ENCODE data around the gene TMEM255B. TPM values are rescaled to one million over a fixed set of nuclear protein-coding genes. Genes with fewer than 3 reads are reported as not detected.

TMEM255B gene
- total and polyA plus RNA-seq, 2 of the 4 experiments (the other 2 are of a cell fraction): 0.36 to 0.94 TPM

- ChIA-PET POLR2A (ENCODE audit: unreplicated experiment) (interaction anchor here (0.6 kb wide), 1 partner anchor 16 kb away, joined by 3 read pairs; no protein-coding TSS in a partner anchor), CTCF (no interaction called here)
- Histone ChIP-seq H3K27me3 (ENCODE audit: control insufficient read depth, insufficient read depth, low read length) (no peaks in the 10 kb centered on the region), H3K9me3 (ENCODE audit: control insufficient read depth, insufficient read depth, low read length) (no peaks in the 10 kb centered on the region), H3K23ac (ENCODE audit: low read depth, low read length) (peak overlapping the region; percentile 5; the same call in 1 of the 2 replicates), H2BK5ac (ENCODE audit: low read depth, low read length, poor library complexity, severe bottlenecking) (peak overlapping the region; percentile 42), H4K20me1 (ENCODE audit: insufficient read depth, low read length) (peaks cover 97% of the 10 kb centered on the region), H2AK5ac (ENCODE audit: low read depth, low read length) (no peak overlapping the region), H3K4me1 (ENCODE audit: control insufficient read depth, insufficient read depth, low read length) (peaks cover 44% of the 10 kb centered on the region), H3K79me1 (ENCODE audit: low read depth in 1 of 2, low read length in 2 of 2) (peaks cover 36 to 98% of the 10 kb centered on the region in 2 experiments; a peak in 3 of 4 replicates), H2BK20ac (ENCODE audit: low read depth, low read length) (no peak overlapping the region), H2AK9ac (replicated peaks; ENCODE audit: low read depth, low read length, poor library complexity) (no peak overlapping the region), H3K56ac (ENCODE audit: extremely low read depth, insufficient read depth, low read length) (no peak overlapping the region), H3K9ac (ENCODE audit: low read depth, low read length) (no peak overlapping the region), H4K91ac (ENCODE audit: insufficient read depth, low read depth, low read length) (no peak overlapping the region), H3K14ac (replicated peaks; ENCODE audit: low read depth, low read length) (0 out of 2 replicates have a peak overlapping the region, but pooled peaks have one; percentile 53), H3K4me3 (ENCODE audit: insufficient read depth, low read depth, low read length) (no peak overlapping the region), H3K4me2 (ENCODE audit: low read depth, low read length) (no peak overlapping the region), H3K36me3 (ENCODE audit: control insufficient read depth, insufficient read depth, low read length) (peaks cover 40% of the 10 kb centered on the region), H4K8ac (ENCODE audit: low read depth in 2 of 2, low read length in 2 of 2) (0 out of 4 replicates have a peak overlapping the region, but pooled peaks of 1 of the 2 experiments have one; percentile 37), H2BK120ac (ENCODE audit: low read depth, low read length) (no peak overlapping the region), H3K27ac (ENCODE audit: insufficient read depth, low read length) (no peak overlapping the region; the same call in 1 of the 2 replicates), H3K4ac (ENCODE audit: low read depth, low read length) (peak overlapping the region; percentile 6; the same call in 1 of the 2 replicates), H2BK15ac (ENCODE audit: low read depth, low read length) (no peak overlapping the region), H2AFZ (replicated peaks; ENCODE audit: low read length, poor library complexity) (no peak overlapping the region), H4K5ac (ENCODE audit: low read depth, low read length) (no peak overlapping the region), H3K9me1 (ENCODE audit: insufficient read depth, low read length) (peaks cover 54% of the 10 kb centered on the region), H3K18ac (ENCODE audit: low read depth, low read length) (no peak overlapping the region)
- TF ChIP-seq MXI1 (IDR thresholded peaks at IDR 0.05; ENCODE audit: borderline replicate concordance, low read depth, low read length) (no peak), CTCF (conservative IDR thresholded peaks at IDR 0.05; ENCODE audit: low read depth, low read length) (no peak), RFX5 (IDR thresholded peaks at IDR 0.05; ENCODE audit: low read depth, low read length) (no peak), CEBPB (IDR thresholded peaks at IDR 0.05; ENCODE audit: low read depth, low read length) (no peak), CHD1 (IDR thresholded peaks at IDR 0.05; ENCODE audit: low read depth, low read length) (no peak), POLR2A (IDR thresholded peaks at IDR 0.05; ENCODE audit: low read depth, low read length) (no peak), BHLHE40 (IDR thresholded peaks at IDR 0.05; ENCODE audit: low read depth, low read length) (no peak), USF2 (IDR thresholded peaks at IDR 0.05; ENCODE audit: low read depth, low read length) (no peak), NFE2L2 (IDR thresholded peaks at IDR 0.05; ENCODE audit: low read depth, low read length) (no peak), ELK1 (IDR thresholded peaks at IDR 0.05; ENCODE audit: borderline replicate concordance, low read depth, low read length) (no peak), MAZ (IDR thresholded peaks at IDR 0.05; ENCODE audit: borderline replicate concordance, low read depth, low read length) (no peak), MAFK (IDR thresholded peaks at IDR 0.05; ENCODE audit: low read depth, low read length) (no peak), FOS (IDR thresholded peaks at IDR 0.05; ENCODE audit: low read depth, low read length) (no peak), RAD21 (IDR thresholded peaks at IDR 0.05; ENCODE audit: low read length) (no peak), SMC3 (IDR thresholded peaks at IDR 0.05; ENCODE audit: low read depth, low read length) (no peak)
- intact Hi-C loops (cut with micrococcal nuclease) (no loop called here), dilution Hi-C loops (cut with HindIII; ENCODE audit: low sequenced_read_pairs, unreplicated experiment) (no loop called here), in situ Hi-C loops (cut with MboI; ENCODE audit: low sequenced_read_pairs) (no loop called here)
- ATAC-seq (ENCODE audit: low read depth) (no peak), DNase-seq (no peak)
- BruUV-seq (replicated peaks): no TSS peak
- 67% methylated on average over 1 of the region's 3 CpGs; no CpG with 5 or more reads in 1 of the 2 experiments for WGBS, 2 experiments (ENCODE audit: extremely low coverage in 2 of 2, insufficient read length in 1 of 2)
Measured at GRCh38 chr13:113849546-113849945, 90.5 kb downstream of the TMEM255B start.

Data from IMR-90 (cell line).